ENCODE measurements around the gene CES3. TPM values are rescaled to one million over a fixed set of nuclear protein-coding genes. Genes with fewer than 3 reads are reported as not detected.
A peak's percentile ranks its signal among the peaks of the same experiment; 100 is the strongest.

CES3 gene, protein sequence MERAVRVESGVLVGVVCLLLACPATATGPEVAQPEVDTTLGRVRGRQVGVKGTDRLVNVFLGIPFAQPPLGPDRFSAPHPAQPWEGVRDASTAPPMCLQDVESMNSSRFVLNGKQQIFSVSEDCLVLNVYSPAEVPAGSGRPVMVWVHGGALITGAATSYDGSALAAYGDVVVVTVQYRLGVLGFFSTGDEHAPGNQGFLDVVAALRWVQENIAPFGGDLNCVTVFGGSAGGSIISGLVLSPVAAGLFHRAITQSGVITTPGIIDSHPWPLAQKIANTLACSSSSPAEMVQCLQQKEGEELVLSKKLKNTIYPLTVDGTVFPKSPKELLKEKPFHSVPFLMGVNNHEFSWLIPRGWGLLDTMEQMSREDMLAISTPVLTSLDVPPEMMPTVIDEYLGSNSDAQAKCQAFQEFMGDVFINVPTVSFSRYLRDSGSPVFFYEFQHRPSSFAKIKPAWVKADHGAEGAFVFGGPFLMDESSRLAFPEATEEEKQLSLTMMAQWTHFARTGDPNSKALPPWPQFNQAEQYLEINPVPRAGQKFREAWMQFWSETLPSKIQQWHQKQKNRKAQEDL
- 2.7 and 4.8 TPM in 2 replicates for total RNA-seq
- long read RNA-seq, partial matches to known transcripts: 0 of 2 reads
- long read RNA-seq, other reads (novel, unspliced or antisense): 2 of 2 reads

DNA sequence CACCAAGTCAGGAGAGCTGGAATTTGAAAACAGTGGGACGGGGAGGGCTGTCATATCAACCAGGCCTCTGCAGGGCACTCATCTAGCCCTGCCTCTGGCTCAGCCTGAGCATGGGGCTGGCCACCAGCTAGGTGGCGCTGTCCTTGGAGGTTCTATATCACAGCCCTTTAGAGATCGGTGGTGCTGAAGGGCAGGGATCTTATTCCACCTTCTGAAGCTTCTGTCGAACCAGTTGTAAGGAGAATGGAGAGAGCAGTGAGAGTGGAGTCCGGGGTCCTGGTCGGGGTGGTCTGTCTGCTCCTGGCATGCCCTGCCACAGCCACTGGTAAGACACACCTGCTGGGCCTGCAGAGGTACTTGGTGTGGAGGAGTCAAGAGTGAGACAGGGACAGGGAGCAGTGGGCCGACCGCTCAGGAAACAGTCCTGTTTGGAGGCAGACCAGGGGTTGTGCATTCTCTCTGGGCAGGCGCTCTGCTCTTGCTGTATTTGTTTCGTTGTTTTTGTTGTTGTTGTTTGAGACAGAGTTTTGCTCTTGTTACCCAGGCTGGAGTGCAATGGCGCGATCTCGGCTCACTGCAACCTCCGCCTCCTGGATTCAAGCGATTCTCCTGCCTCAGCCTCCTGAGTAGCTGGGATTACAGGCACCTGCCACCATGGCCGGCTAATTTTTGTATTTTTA lies at the start of gene CES3:
Gene CES3 (plus strand): TSS at position 202 of the 680 bp plus-strand sequence. CDS start 42 bp downstream, at position 244.
- Mint-ChIP-seq H3K36me3 (ENCODE audit: insufficient read depth) (no peaks in the 10 kb centered on the region), H3K4me3 (ENCODE audit: low read depth) (peak within 1 kb of the TSS; percentile 66), H3K4me1 (ENCODE audit: low read depth) (peaks cover 2% of the 10 kb centered on the region), H3K27me3 (peaks cover 32% of the 10 kb centered on the region), H3K9me3 (ENCODE audit: low read depth) (no peaks in the 10 kb centered on the region), H3K27ac (no peak within 1 kb of the TSS)
- TF ChIP-seq, protein P1, sequence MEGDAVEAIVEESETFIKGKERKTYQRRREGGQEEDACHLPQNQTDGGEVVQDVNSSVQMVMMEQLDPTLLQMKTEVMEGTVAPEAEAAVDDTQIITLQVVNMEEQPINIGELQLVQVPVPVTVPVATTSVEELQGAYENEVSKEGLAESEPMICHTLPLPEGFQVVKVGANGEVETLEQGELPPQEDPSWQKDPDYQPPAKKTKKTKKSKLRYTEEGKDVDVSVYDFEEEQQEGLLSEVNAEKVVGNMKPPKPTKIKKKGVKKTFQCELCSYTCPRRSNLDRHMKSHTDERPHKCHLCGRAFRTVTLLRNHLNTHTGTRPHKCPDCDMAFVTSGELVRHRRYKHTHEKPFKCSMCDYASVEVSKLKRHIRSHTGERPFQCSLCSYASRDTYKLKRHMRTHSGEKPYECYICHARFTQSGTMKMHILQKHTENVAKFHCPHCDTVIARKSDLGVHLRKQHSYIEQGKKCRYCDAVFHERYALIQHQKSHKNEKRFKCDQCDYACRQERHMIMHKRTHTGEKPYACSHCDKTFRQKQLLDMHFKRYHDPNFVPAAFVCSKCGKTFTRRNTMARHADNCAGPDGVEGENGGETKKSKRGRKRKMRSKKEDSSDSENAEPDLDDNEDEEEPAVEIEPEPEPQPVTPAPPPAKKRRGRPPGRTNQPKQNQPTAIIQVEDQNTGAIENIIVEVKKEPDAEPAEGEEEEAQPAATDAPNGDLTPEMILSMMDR (IDR thresholded peaks at IDR 0.05; ENCODE audit: unreplicated experiment): peak; percentile 91
- peak; percentile 60 for DNase-seq (ENCODE audit: low spot score, unreplicated experiment)

DNA sequence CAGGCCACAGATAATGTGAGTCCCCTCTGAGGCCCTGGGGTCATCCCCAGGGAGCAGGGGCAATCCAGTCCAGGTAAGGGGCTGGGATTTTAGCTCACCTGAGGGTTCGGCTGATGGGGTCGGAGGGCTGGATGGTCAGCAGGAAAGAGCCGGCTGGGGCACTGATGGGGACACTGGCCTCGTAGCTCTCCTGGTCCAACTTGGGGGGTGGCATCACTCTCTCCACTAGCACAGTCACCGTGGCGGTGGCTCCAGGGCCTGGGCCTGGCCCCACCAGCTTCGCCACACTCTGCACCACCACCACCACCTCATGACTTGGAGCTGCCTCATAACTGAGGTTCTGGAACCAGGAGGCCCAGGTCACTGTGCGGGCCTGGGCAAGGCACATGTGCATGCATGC lies 49.3 kb upstream of the CES3 start:
- Mint-ChIP-seq H3K36me3 (ENCODE audit: insufficient read depth) (no peaks in the 10 kb centered on the region), H3K9me3 (ENCODE audit: low read depth) (no peaks in the 10 kb centered on the region), H3K4me1 (ENCODE audit: low read depth) (no peaks in the 10 kb centered on the region), H3K27me3 (peaks cover 38% of the 10 kb centered on the region), H3K4me3 (ENCODE audit: low read depth) (no peak overlapping the region), H3K27ac (no peak overlapping the region)
- DNase-seq (ENCODE audit: low spot score, unreplicated experiment): no peak
- TF ChIP-seq, protein P1 (IDR thresholded peaks at IDR 0.05; ENCODE audit: unreplicated experiment): no peak

DNA sequence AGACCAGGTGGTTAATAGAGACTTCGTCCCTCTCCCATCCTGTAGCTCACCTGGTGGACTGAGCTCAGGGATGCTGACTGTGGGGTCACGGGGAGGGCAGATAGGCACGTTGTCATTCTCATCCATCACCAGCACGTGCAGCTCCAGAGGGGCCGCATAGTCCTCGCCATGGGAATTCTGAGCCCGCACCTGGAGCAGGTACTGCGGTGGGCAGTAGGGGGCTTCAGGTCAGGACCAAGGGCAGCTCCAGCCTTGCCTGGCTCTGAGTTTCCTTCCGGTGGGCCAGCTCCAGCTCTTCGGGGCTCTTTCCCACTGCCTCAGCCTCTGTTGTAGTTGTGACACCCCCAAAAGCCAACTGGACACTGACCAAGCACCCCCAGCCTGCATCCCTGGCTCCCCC lies 48.0 kb upstream of the CES3 start:
- Mint-ChIP-seq H3K27ac (no peak overlapping the region), H3K4me3 (ENCODE audit: low read depth) (no peak overlapping the region)

DNA sequence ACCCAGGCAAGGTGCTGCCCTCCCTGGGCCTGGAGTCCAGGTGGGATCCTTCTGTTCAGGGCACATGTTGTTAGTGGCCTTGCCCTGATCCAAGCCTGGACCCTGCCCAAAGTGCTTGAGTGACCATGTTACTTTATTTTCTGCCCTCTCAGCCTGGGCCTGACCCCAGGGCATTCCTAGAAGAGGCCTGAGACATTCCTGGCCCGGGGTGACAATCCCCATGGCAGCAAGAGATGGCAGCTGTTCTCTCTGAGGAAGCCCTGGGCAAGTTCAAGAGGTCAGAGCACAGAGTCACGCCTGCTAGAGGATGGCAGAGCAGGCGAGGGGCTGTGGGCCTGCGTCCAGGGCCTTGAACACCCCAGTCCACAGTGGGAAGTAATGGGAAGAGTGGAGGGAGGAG lies 47.4 kb upstream of the CES3 start:
- H3K9me3 Mint-ChIP-seq (ENCODE audit: low read depth): no peaks in the 10 kb centered on the region
- no peak overlapping the region for H3K4me3 Mint-ChIP-seq (ENCODE audit: low read depth)
- no peak for DNase-seq (ENCODE audit: low spot score, unreplicated experiment)
- no peak overlapping the region for H3K27ac Mint-ChIP-seq
- no peaks in the 10 kb centered on the region for H3K36me3 Mint-ChIP-seq (ENCODE audit: insufficient read depth)
- TF ChIP-seq, protein P1 (IDR thresholded peaks at IDR 0.05; ENCODE audit: unreplicated experiment): no peak
- H3K4me1 Mint-ChIP-seq (ENCODE audit: low read depth): no peaks in the 10 kb centered on the region
- peaks cover 32% of the 10 kb centered on the region for H3K27me3 Mint-ChIP-seq

More for the DNA sequence above, 48.0 kb upstream of the CES3 start:
- DNase-seq (ENCODE audit: low spot score, unreplicated experiment): peak; percentile 38
- TF ChIP-seq, protein P1 (IDR thresholded peaks at IDR 0.05; ENCODE audit: unreplicated experiment): peak; percentile 34
- Mint-ChIP-seq H3K36me3 (ENCODE audit: insufficient read depth) (no peaks in the 10 kb centered on the region), H3K4me1 (ENCODE audit: low read depth) (no peaks in the 10 kb centered on the region), H3K27me3 (peaks cover 35% of the 10 kb centered on the region), H3K9me3 (ENCODE audit: low read depth) (no peaks in the 10 kb centered on the region)

DNA sequence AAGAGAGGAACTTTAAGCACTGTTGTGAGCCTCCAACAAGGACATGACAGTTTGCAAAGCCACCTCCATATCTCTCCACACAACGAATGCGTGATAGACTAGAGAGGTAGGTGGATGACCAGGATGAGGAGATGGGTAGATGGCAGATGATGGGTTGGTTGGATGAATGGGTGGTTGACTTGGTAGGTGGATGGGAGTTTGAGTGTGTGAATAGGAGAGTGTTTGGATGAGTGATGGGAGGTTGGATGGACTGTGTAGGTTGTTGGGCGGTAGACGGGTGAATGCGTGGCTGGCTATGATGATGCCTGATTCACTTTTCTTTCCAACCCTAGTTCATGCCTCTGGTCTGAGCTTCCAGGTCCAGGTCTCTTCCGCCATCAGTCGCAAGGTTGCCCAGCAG lies 46.5 kb upstream of the CES3 start:
- Mint-ChIP-seq H3K36me3 (ENCODE audit: insufficient read depth) (no peaks in the 10 kb centered on the region), H3K27me3 (peaks cover 36% of the 10 kb centered on the region), H3K27ac (no peak overlapping the region), H3K9me3 (ENCODE audit: low read depth) (no peaks in the 10 kb centered on the region), H3K4me1 (ENCODE audit: low read depth) (peaks cover 2% of the 10 kb centered on the region), H3K4me3 (ENCODE audit: low read depth) (no peak overlapping the region)
- TF ChIP-seq, protein P1 (IDR thresholded peaks at IDR 0.05; ENCODE audit: unreplicated experiment): no peak
- no peak for DNase-seq (ENCODE audit: low spot score, unreplicated experiment)

Measured in progenitor cell of endocrine pancreas (in vitro differentiated cells).